ENCODE results near the gene HTR3B. TPM values are rescaled to one million over a fixed set of nuclear protein-coding genes. Genes with fewer than 3 reads are reported as not detected.

Gene HTR3B
- polyA plus RNA-seq, 1 donor (not counting 4 experiments of a cell fraction or from before 2014, with no cell fraction given) = not detected

- peaks cover 10% of the 10 kb centered on the region for H3K4me1 ChIP-seq (ENCODE audit: control insufficient read depth, extremely low read depth, insufficient read depth, low read length)
- H3K9ac ChIP-seq (ENCODE audit: control insufficient read depth, extremely low read depth, insufficient read depth, low read length) = no peak overlapping the region
- no peaks in the 10 kb centered on the region for H4K20me1 ChIP-seq (ENCODE audit: control insufficient read depth, extremely low read depth, insufficient read depth, low read length)
- H3K27ac ChIP-seq (ENCODE audit: control insufficient read depth, insufficient read depth, low read length) = no peak overlapping the region
- dilution Hi-C loops (cut with MboI; ENCODE audit: extremely low pct_ligation_motif_present, low sequenced_read_pairs) = no loop called here
- H3K4me3 ChIP-seq (ENCODE audit: control insufficient read depth in 2 of 3, extremely low read depth in 1 of 3, insufficient read depth in 2 of 3, low read depth in 1 of 3, low read length in 3 of 3) = peak overlapping the region; percentile 72 to 93 (median 81)
- peaks cover 0 to 1% of the 10 kb centered on the region in 2 experiments for H3K36me3 ChIP-seq (ENCODE audit: control insufficient read depth in 2 of 2, extremely low read depth in 1 of 2, insufficient read depth in 2 of 2, low read length in 2 of 2)
- DNase-seq (ENCODE audit: low read depth, low spot score) = no peak
- FAIRE-seq = no peak
- H3K4me2 ChIP-seq (ENCODE audit: control insufficient read depth, extremely low read depth, insufficient read depth, low read depth, low read length) = peak overlapping the region; percentile 92
- no peaks in the 10 kb centered on the region for H3K9me3 ChIP-seq (ENCODE audit: control insufficient read depth, low read depth, low read length)
- peaks cover 10% of the 10 kb centered on the region for H3K79me2 ChIP-seq (ENCODE audit: control insufficient read depth, insufficient read depth, low read length)
- H3K27me3 ChIP-seq (ENCODE audit: control insufficient read depth, extremely low read depth, insufficient read depth, low read length) = no peaks in the 10 kb centered on the region
- no peak for TF ChIP-seq CTCF (optimal IDR thresholded peaks at IDR 0.05 in 1 of 3, IDR thresholded peaks at IDR 0.05 in 1 of 3, conservative IDR thresholded peaks at IDR 0.05 in 1 of 3; ENCODE audit: extremely low read depth in 1 of 3, insufficient read depth in 2 of 3, low read length in 3 of 3)
- TF ChIP-seq EZH2 (IDR thresholded peaks at IDR 0.05; ENCODE audit: low read length) = no peak
- H2AFZ ChIP-seq (ENCODE audit: control insufficient read depth, low read length) = no peak overlapping the region
- H3K9me1 ChIP-seq (ENCODE audit: control insufficient read depth, extremely low read depth, insufficient read depth, low read length) = no peaks in the 10 kb centered on the region
Observed at GRCh38 chr11:113874096-113874495, 30.5 kb upstream of the HTR3B start.

- H3K36me3 ChIP-seq (ENCODE audit: control insufficient read depth in 2 of 2, extremely low read depth in 1 of 2, insufficient read depth in 2 of 2, low read length in 2 of 2) = peaks cover 0 to 1% of the 10 kb centered on the region in 2 experiments
- H3K9me3 ChIP-seq (ENCODE audit: control insufficient read depth, low read depth, low read length) = no peaks in the 10 kb centered on the region
- peak overlapping the region; percentile 92 for H3K4me2 ChIP-seq (ENCODE audit: control insufficient read depth, extremely low read depth, insufficient read depth, low read depth, low read length)
- H4K20me1 ChIP-seq (ENCODE audit: control insufficient read depth, extremely low read depth, insufficient read depth, low read length) = no peaks in the 10 kb centered on the region
- DNase-seq (ENCODE audit: low read depth, low spot score) (no peak), FAIRE-seq (no peak)
- H3K79me2 ChIP-seq (ENCODE audit: control insufficient read depth, insufficient read depth, low read length) = peaks cover 10% of the 10 kb centered on the region
- dilution Hi-C loops (cut with MboI; ENCODE audit: extremely low pct_ligation_motif_present, low sequenced_read_pairs) = no loop called here
- H3K9ac ChIP-seq (ENCODE audit: control insufficient read depth, extremely low read depth, insufficient read depth, low read length) = peak overlapping the region; percentile 88
- peak overlapping the region; percentile 72 to 93 (median 81) for H3K4me3 ChIP-seq (ENCODE audit: control insufficient read depth in 2 of 3, extremely low read depth in 1 of 3, insufficient read depth in 2 of 3, low read depth in 1 of 3, low read length in 3 of 3)
- H2AFZ ChIP-seq (ENCODE audit: control insufficient read depth, low read length) = peak overlapping the region; percentile 86
- no peaks in the 10 kb centered on the region for H3K27me3 ChIP-seq (ENCODE audit: control insufficient read depth, extremely low read depth, insufficient read depth, low read length)
- H3K9me1 ChIP-seq (ENCODE audit: control insufficient read depth, extremely low read depth, insufficient read depth, low read length) = no peaks in the 10 kb centered on the region
- TF ChIP-seq EZH2 (IDR thresholded peaks at IDR 0.05; ENCODE audit: low read length) = no peak
- no peak for TF ChIP-seq CTCF (optimal IDR thresholded peaks at IDR 0.05 in 1 of 3, IDR thresholded peaks at IDR 0.05 in 1 of 3, conservative IDR thresholded peaks at IDR 0.05 in 1 of 3; ENCODE audit: extremely low read depth in 1 of 3, insufficient read depth in 2 of 3, low read length in 3 of 3)
- H3K27ac ChIP-seq (ENCODE audit: control insufficient read depth, insufficient read depth, low read length) = peak overlapping the region; percentile 72
- peaks cover 10% of the 10 kb centered on the region for H3K4me1 ChIP-seq (ENCODE audit: control insufficient read depth, extremely low read depth, insufficient read depth, low read length)
Observed at GRCh38 chr11:113874581-113875233, 29.9 kb upstream of the HTR3B start.

Measured in keratinocyte (primary cell).